IPS-18c (cell line): ENCODE results near the gene SLC38A10.

ENCODE experiments used
- H3K4me3 ChIP-seq: 2 replicates; pipeline ENCODE4 v1.7.0; 2013; ENCODE audit warnings: low read depth, mild to moderate bottlenecking, low read length, moderate library complexity; ENCODE audit not compliant: insufficient read depth
- H3K9me3 ChIP-seq: one replicate; pipeline ENCODE4 v1.6.1; 2013; ENCODE audit warnings: mild to moderate bottlenecking, low read length, moderate library complexity; ENCODE audit not compliant: control insufficient read depth, insufficient read depth

SLC38A10 gene

DNA sequence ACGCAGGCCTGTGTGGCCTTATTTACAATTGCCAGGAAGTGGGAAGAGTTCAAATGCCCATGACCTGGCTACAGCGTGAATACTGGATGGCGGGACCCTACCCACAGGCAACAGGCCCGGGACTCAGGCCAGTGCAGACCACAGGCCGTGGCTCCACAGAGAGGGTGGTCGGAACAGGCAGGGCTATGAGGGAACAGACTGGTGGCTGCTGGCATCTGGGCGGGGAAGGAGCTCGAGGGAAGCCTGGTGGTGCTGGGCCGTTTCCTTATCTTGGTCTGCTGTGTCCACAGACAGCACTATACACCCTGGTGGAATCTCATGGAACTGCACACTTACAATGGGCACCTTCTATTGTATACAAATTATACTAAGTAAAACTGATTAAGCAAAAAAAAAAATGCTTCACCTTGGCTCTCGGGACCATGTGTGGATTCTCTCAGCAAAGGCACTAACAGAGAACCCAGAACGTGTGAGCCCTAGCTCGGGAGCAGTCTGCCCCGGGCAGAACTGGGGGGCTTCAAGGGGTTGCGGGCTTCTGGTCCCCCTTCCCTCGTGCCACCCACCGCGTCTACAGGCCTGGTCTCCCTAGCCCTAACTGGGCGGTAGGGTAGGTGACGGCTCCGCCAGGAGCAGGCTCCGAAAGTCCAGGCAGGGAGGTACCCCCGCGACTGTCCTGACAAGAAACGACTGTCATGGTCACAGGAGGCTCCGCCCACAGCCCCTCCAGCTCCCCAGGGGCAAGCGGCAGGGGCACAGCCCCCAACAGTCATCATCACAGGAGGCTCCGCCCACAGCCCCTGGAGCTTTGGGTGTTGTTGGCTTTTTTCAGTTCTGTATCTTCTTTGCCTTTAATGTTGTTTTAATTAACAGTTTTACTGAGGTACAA, 94.2 kb downstream of the SLC38A10 start:
- Histone ChIP-seq H3K4me3 (no peak overlapping the region), H3K9me3 (no peaks in the 10 kb centered on the region)

GRCh38 chr17:81200201-81200600, 94.9 kb downstream of the SLC38A10 start:
- no peaks in the 10 kb centered on the region for H3K9me3 ChIP-seq
- H3K4me3 ChIP-seq = no peak overlapping the region

DNA sequence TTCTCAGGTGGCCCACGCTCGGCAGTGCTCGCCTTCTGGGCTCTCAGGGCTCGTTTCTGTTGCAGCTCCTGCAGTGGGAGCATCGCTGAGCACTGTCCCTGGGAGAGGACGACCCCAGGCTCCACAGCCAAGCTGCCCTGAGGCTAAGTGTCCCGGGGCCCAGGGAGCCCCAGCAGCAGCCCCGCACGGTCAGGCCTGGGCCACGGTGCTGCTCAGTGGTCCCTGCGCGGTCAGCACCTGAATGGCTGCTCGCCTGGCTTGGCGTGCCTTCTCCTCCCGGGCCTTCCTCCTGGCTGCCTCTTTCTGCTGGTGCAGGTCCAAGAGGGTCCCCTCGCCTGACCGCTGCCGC, 95.7 kb downstream of the SLC38A10 start:
- no peaks in the 10 kb centered on the region for H3K9me3 ChIP-seq
- H3K4me3 ChIP-seq = no peak overlapping the region

DNA sequence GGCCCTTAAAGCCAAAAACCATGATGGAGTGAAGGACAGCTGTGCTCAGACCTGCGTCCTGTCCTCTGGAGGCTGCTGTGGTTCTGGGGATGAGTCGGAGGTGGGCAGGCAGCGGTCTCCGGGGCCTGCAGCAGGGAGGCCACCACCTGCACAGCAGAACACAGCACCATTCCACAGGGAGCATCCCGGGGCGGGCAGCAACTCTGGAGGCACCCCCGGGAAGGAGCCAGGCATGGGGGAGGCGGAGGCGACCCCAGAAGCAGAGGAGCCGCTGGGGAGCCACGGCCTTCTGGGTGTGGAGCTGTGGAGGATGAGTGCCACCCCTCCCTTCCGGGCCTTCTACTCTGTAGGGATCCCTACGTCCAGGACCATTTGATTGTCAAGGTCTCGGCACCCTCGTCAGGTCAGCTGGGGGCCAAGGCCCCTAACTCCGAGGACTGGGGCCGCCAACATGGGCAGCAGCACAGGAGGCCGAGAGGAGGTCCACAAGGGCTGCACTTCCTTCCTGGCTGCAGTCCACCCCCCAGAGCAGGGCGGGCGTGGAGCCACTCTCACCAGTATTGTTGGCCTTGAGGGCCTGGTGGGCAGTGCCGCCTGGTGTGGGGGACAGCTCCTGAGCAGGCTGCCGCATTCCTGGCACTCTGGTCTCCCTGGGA, 96.2 kb downstream of the SLC38A10 start:
- Histone ChIP-seq H3K9me3 (no peaks in the 10 kb centered on the region), H3K4me3 (no peak overlapping the region)

DNA sequence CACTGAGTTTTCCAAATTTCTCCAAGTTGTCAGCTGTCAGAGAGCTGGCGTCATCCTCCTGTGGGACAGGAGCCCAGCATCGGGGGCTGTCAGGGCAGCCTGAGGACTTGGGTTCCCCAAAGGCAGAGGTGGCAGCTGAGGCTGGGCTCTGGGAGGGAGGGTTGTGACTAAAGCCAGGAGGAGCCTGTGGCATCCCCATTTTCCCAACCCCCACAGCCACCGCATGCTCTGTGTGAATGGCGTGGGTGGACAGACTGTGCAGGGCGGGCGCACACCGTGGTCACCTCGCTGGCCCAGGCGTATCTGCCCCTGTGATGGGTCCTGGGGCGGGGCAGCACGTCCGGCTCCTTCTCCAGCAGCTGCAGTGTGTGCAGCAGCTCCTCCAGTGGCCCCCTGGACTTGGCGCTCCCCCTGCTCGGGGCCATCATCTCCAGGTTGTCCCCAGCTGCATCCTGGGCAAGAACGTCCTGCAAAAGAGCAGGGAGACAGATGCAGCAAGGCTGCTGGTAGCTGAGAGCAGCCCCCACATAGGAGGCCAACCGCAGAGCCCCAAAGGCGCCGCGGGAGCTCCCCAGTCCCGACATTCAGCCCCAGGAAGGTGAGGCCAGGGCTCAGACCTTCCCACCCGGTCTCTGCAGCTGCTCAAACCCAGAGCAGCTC, 97.1 kb downstream of the SLC38A10 start:
- no peak overlapping the region for H3K4me3 ChIP-seq
- H3K9me3 ChIP-seq = no peaks in the 10 kb centered on the region

GRCh38 chr17:81197409-81197795, 97.7 kb downstream of the SLC38A10 start:
- H3K4me3 ChIP-seq = no peak overlapping the region
- no peaks in the 10 kb centered on the region for H3K9me3 ChIP-seq

DNA sequence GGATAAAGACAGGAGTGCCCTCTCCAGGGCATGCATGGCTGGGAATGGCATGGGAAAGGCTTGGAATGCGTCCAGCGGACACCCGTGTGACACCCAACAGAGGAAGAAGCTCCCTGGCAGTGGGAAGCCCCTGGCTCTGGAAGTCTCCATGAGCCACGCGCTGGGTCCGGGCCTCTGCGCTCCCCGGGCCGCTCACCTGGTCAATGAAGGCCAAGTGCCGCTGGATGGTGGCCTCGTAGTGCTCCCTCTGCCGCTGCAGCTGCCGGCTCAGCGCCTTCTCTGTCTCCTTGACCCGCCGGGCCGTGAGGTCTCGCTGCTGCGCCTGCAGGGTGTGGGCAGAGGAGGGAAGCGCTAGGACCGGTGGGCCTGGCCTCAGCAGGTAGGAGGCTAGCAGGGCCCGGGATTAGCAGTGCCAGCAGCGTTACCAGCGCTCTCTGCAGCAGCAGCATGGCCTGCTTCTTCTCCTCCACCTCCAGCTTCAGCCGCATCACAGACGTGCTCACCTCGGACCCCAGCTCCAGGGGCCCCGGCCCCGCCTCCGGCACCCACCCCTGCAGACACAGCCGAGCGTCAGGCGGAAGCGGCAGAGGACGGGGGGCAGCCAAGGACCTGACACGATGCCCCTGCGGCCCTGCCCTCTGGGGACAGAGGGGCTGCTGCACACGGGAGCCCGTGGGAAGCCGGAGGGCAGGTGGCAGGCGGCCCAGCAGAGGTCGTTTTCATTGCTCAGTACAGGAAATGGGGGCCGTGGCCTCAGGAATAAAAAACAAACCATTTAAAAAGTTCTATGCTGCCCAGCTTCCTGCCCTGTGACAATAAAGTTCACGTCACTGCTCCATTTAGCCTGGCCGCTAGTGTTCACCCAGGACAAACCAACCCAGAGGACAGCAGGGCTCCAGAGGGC, 98.3 kb downstream of the SLC38A10 start:
- H3K4me3 ChIP-seq = no peak overlapping the region
- no peaks in the 10 kb centered on the region for H3K9me3 ChIP-seq

- no peak overlapping the region for H3K4me3 ChIP-seq
- H3K9me3 ChIP-seq = no peaks in the 10 kb centered on the region
Measured at GRCh38 chr17:81195941-81196495, 99.1 kb downstream of the SLC38A10 start.
